IMR-90 (cell line): Measurements from ENCODE around the gene ACTBL2. TPM values are rescaled to one million over a fixed set of nuclear protein-coding genes. Genes with fewer than 3 reads are reported as not detected.

Experiments used
- ATAC-seq: fragments of 200-7000 bp; cut with Tn5 transposase; 2 replicates; pipeline ENCODE4 v1.9.1; 2020; ENCODE audit warnings: low read depth, mild to moderate bottlenecking, moderate library complexity
- BruUV-seq: library from RNA; stranded (reverse); fragments of 400-500 nt; replicated peaks from 2 replicates; lab custom pipeline; 2021; lab: Mats Ljungman, UMichigan
- CTCF ChIA-PET: fragments of 300-600 bp; formaldehyde crosslinking; extraction: SDS; loops from one replicate; lab custom pipeline; 2021; ENCODE audit warnings: antibody characterized with exemption; lab: Yijun Ruan, JAX
- POLR2A ChIA-PET: fragments of 300-600 bp; sonication (Branson Sonifier 250); formaldehyde crosslinking; loops from one replicate; lab custom pipeline; 2022; ENCODE audit warnings: antibody characterized with exemption; ENCODE audit not compliant: unreplicated experiment; lab: Charles Lee
- DNase-seq: peaks from one replicate; pipeline ENCODE4 v3.0.0; 2013
- H2AFZ ChIP-seq: replicated peaks from 2 replicates; pipeline ENCODE3; 2013; ENCODE audit warnings: low read length, mild to moderate bottlenecking; ENCODE audit not compliant: poor library complexity
- H2AK5ac ChIP-seq: 2 replicates; pipeline ENCODE4 v1.6.1; 2013; ENCODE audit warnings: low read depth, low read length, inconsistent platforms
- H2AK9ac ChIP-seq: replicated peaks from 2 replicates; pipeline ENCODE3; 2013; ENCODE audit warnings: mild to moderate bottlenecking, low read depth, low read length, moderate library complexity; ENCODE audit not compliant: poor library complexity
- H2BK120ac ChIP-seq: 2 replicates; pipeline ENCODE4 v1.6.1; 2013; ENCODE audit warnings: low read depth, low read length, inconsistent platforms
- H2BK15ac ChIP-seq: 3 replicates; pipeline ENCODE4 v1.6.1; 2013; ENCODE audit warnings: low read depth, low read length, inconsistent platforms
- H2BK20ac ChIP-seq: 2 replicates; pipeline ENCODE4 v1.6.1; 2013; ENCODE audit warnings: low read depth, mild to moderate bottlenecking, inconsistent platforms, low read length, moderate library complexity
- H2BK5ac ChIP-seq: 2 replicates; pipeline ENCODE4 v1.6.1; 2013; ENCODE audit warnings: mild to moderate bottlenecking, low read depth, low read length, inconsistent platforms; ENCODE audit not compliant: poor library complexity, severe bottlenecking
- H3K14ac ChIP-seq: replicated peaks from 2 replicates; pipeline ENCODE4 v1.6.1; 2013; ENCODE audit warnings: low read depth, low read length, inconsistent platforms
- H3K18ac ChIP-seq: 2 replicates; pipeline ENCODE4 v1.6.1; 2013; ENCODE audit warnings: low read depth, low read length, control low read depth
- H3K23ac ChIP-seq: 2 replicates; pipeline ENCODE4 v1.6.1; 2013; ENCODE audit warnings: low read depth, low read length, inconsistent platforms
- H3K27ac ChIP-seq: 2 replicates; pipeline ENCODE4 v1.5.1; 2013; ENCODE audit warnings: mild to moderate bottlenecking, control low read depth, low read length; ENCODE audit not compliant: insufficient read depth
- H3K27me3 ChIP-seq: 2 replicates; pipeline ENCODE4 v1.6.1; 2013; ENCODE audit warnings: low read length; ENCODE audit not compliant: control insufficient read depth, insufficient read depth
- H3K36me3 ChIP-seq: 2 replicates; pipeline ENCODE4 v1.6.1; 2013; ENCODE audit warnings: low read length, mixed read lengths; ENCODE audit not compliant: control insufficient read depth, insufficient read depth
- H3K4ac ChIP-seq: 2 replicates; pipeline ENCODE4 v1.6.1; 2013; ENCODE audit warnings: low read depth, low read length, inconsistent platforms
- H3K4me1 ChIP-seq: 2 replicates; pipeline ENCODE4 v1.6.1; 2013; ENCODE audit warnings: low read length, mixed read lengths; ENCODE audit not compliant: control insufficient read depth, insufficient read depth
- H3K4me2 ChIP-seq: 2 replicates; pipeline ENCODE4 v1.6.1; 2013; ENCODE audit warnings: low read depth, mild to moderate bottlenecking, control low read depth, low read length, moderate library complexity
- H3K4me3 ChIP-seq: 2 replicates; pipeline ENCODE4 v1.5.1; 2013; ENCODE audit warnings: low read depth, mild to moderate bottlenecking, control low read depth, low read length, moderate library complexity; ENCODE audit not compliant: insufficient read depth
- H3K56ac ChIP-seq: 2 replicates; pipeline ENCODE4 v1.6.1; 2013; ENCODE audit warnings: low read length, inconsistent platforms; ENCODE audit not compliant: insufficient read depth; ENCODE audit errors: extremely low read depth
- H3K79me1 ChIP-seq, 2 experiments: 2 replicates each; pipeline ENCODE4 v1.6.1; 2013; ENCODE audit warnings: low read length in 2 of 2, inconsistent platforms in 1 of 2, low read depth in 1 of 2
- H3K9ac ChIP-seq: 2 replicates; pipeline ENCODE4 v1.6.1; 2013; ENCODE audit warnings: low read depth, low read length, control low read depth
- H3K9me1 ChIP-seq: 2 replicates; pipeline ENCODE4 v1.6.1; 2013; ENCODE audit warnings: low read length, inconsistent platforms; ENCODE audit not compliant: insufficient read depth
- H3K9me3 ChIP-seq: 2 replicates; pipeline ENCODE4 v1.6.1; 2013; ENCODE audit warnings: low read length; ENCODE audit not compliant: control insufficient read depth, insufficient read depth
- H4K20me1 ChIP-seq: 2 replicates; pipeline ENCODE4 v1.6.1; 2013; ENCODE audit warnings: low read length, inconsistent platforms; ENCODE audit not compliant: insufficient read depth
- H4K5ac ChIP-seq: 2 replicates; pipeline ENCODE4 v1.6.1; 2013; ENCODE audit warnings: mild to moderate bottlenecking, low read depth, low read length, control low read depth
- H4K8ac ChIP-seq, 2 experiments: 2 replicates each; pipeline ENCODE4 v1.6.1; 2013; ENCODE audit warnings: low read depth in 2 of 2, low read length in 2 of 2, control low read depth in 1 of 2, inconsistent platforms in 1 of 2
- H4K91ac ChIP-seq: 2 replicates; pipeline ENCODE4 v1.6.1; 2013; ENCODE audit warnings: low read depth, low read length, inconsistent platforms; ENCODE audit not compliant: insufficient read depth
- BHLHE40 ChIP-seq: fragments of 150-350 bp; IDR thresholded peaks from 2 replicates; pipeline ENCODE4 v1.6.1; 2016; ENCODE audit warnings: mild to moderate bottlenecking, low read depth, low read length
- CEBPB ChIP-seq: IDR thresholded peaks from 2 replicates; pipeline ENCODE4 v1.6.1; 2012; ENCODE audit warnings: low read depth, low read length, improper control_type of control experiment
- CHD1 ChIP-seq: IDR thresholded peaks from 2 replicates; pipeline ENCODE4 v1.6.1; 2012; ENCODE audit warnings: low read depth, low read length, improper control_type of control experiment
- CTCF ChIP-seq: conservative IDR thresholded peaks from 2 replicates; pipeline ENCODE4 v1.5.1; 2012; ENCODE audit warnings: mild to moderate bottlenecking, low read depth, low read length, improper control_type of control experiment
- ELK1 ChIP-seq: fragments of 150-350 bp; IDR thresholded peaks from 2 replicates; pipeline ENCODE4 v1.6.1; 2016; ENCODE audit warnings: low read depth, mild to moderate bottlenecking, low read length, moderate library complexity, borderline replicate concordance
- FOS ChIP-seq: fragments of 150-350 bp; IDR thresholded peaks from 2 replicates; pipeline ENCODE4 v1.6.1; 2016; ENCODE audit warnings: low read depth, low read length
- MAFK ChIP-seq: IDR thresholded peaks from 2 replicates; pipeline ENCODE4 v1.6.1; 2012; ENCODE audit warnings: low read depth, low read length, improper control_type of control experiment
- MAZ ChIP-seq: IDR thresholded peaks from 2 replicates; pipeline ENCODE4 v1.6.1; 2012; ENCODE audit warnings: low read depth, mild to moderate bottlenecking, low read length, improper control_type of control experiment, moderate library complexity, borderline replicate concordance
- MXI1 ChIP-seq: IDR thresholded peaks from 2 replicates; pipeline ENCODE4 v1.6.1; 2012; ENCODE audit warnings: low read depth, mild to moderate bottlenecking, low read length, moderate library complexity, borderline replicate concordance
- NFE2L2 ChIP-seq: fragments of 150-350 bp; IDR thresholded peaks from 2 replicates; pipeline ENCODE4 v1.6.1; 2016; ENCODE audit warnings: low read depth, mild to moderate bottlenecking, low read length
- RAD21 ChIP-seq: IDR thresholded peaks from 2 replicates; pipeline ENCODE4 v1.6.1; 2012; ENCODE audit warnings: low read length, improper control_type of control experiment
- RCOR1 ChIP-seq: IDR thresholded peaks from 2 replicates; pipeline ENCODE4 v1.6.1; 2012; ENCODE audit warnings: mild to moderate bottlenecking, low read length, improper control_type of control experiment; ENCODE audit not compliant: insufficient replicate concordance
- RFX5 ChIP-seq: IDR thresholded peaks from 2 replicates; pipeline ENCODE4 v1.8.0; 2012; ENCODE audit warnings: low read depth, mild to moderate bottlenecking, low read length, moderate library complexity
- SMC3 ChIP-seq: fragments of 150-350 bp; IDR thresholded peaks from 2 replicates; pipeline ENCODE4 v1.6.1; 2016; ENCODE audit warnings: low read depth, mild to moderate bottlenecking, antibody characterized with exemption, low read length, moderate library complexity
- USF2 ChIP-seq: fragments of 150-350 bp; IDR thresholded peaks from 2 replicates; pipeline ENCODE4 v1.6.1; 2017; ENCODE audit warnings: mild to moderate bottlenecking, antibody characterized with exemption, low read length, low read depth
- WGBS, 2 experiments: methylation state at CpG; one replicate each; pipeline versions ENCODE4 v1.1.5 to v1.1.7; 2013; ENCODE audit warnings: missing lambda C conversion rate in 2 of 2; ENCODE audit not compliant: insufficient read length in 1 of 2; ENCODE audit errors: extremely low coverage in 2 of 2; 5-methylcytosine and 5-hydroxymethylcytosine counted together
- dilution Hi-C: fragments of 300-500 bp; cut with HindIII; formaldehyde crosslinking; loops from one replicate; pipeline ENCODE4 v1.14.3; 2018; ENCODE audit warnings: low sequenced_read_pairs; ENCODE audit not compliant: unreplicated experiment
- in situ Hi-C: fragments of 300-500 bp; cut with MboI; formaldehyde crosslinking; loops from 3 replicates; pipeline ENCODE4 v1.14.3; 2019; ENCODE audit warnings: low sequenced_read_pairs, inconsistent platforms, mixed read lengths
- intact Hi-C: fragments of 100-400 bp; cut with micrococcal nuclease; formaldehyde crosslinking; loops from 2 replicates; pipeline ENCODE4 v1.10.0; 2022
- polyA plus RNA-seq, 3 experiments: library from polyadenylated mRNA; depleted of rRNA; stranded (reverse); fragments of >200 nt; gene quantifications; 2 replicates each; pipeline ENCODE4 v1.2.3, GENCODE V29; 2012; ENCODE audit warnings: low replicate concordance in 1 of 3
- total RNA-seq: library from RNA; depleted of rRNA; stranded (reverse); fragments of >200 nt; gene quantifications from 2 replicates; pipeline ENCODE4 v1.2.3, GENCODE V29; 2012

The ACTBL2 gene
- total and polyA plus RNA-seq, 2 of the 4 experiments (the other 2 are of a cell fraction): 0.29 to 1.6 TPM

- Histone ChIP-seq H3K9me3 (no peaks in the 10 kb centered on the region; the same call in 1 of the 2 replicates), H4K20me1 (no peaks in the 10 kb centered on the region), H4K91ac (peak overlapping the region; percentile 84; the same call in 1 of the 2 replicates), H3K56ac (no peak overlapping the region), H3K4me1 (peaks cover 26% of the 10 kb centered on the region), H3K14ac (peak overlapping the region; percentile 83), H3K79me1 (0 out of 4 replicates have a peak, but pooled peaks cover 0 to 6% of the 10 kb centered on the region in 2 experiments), H2BK120ac (peak overlapping the region; percentile 91), H3K4ac (peak overlapping the region; percentile 85), H2AK5ac (peak overlapping the region; percentile 20; the same call in 1 of the 2 replicates), H2BK20ac (peak overlapping the region; percentile 94), H2AFZ (no peak overlapping the region), H3K27ac (no peak overlapping the region), H3K18ac (peak overlapping the region; percentile 99), H3K27me3 (no peaks in the 10 kb centered on the region), H3K4me2 (no peak overlapping the region), H2BK5ac (no peak overlapping the region), H3K9ac (no peak overlapping the region), H3K23ac (no peak overlapping the region), H4K5ac (peak overlapping the region; percentile 95), H4K8ac (peak overlapping the region; percentile 49 to 71; a peak in 3 of 4 replicates), H2AK9ac (no peak overlapping the region), H3K9me1 (peaks cover 15% of the 10 kb centered on the region), H2BK15ac (peak overlapping the region; percentile 99), H3K4me3 (no peak overlapping the region), H3K36me3 (no peaks in the 10 kb centered on the region)
- ChIA-PET POLR2A (interaction anchor here (0.6 kb wide), 1 partner anchor 767 kb away, joined by 4 read pairs; no protein-coding TSS in a partner anchor), CTCF (interaction anchor here (0.6 kb wide), 1 partner anchor 12 kb away, joined by 3 read pairs; no protein-coding TSS in a partner anchor)
- WGBS, 2 experiments: 100% methylated on average over 2 of the region's 3 CpGs; no CpG with 5 or more reads in 1 of the 2 experiments
- ATAC-seq (no peak), DNase-seq (no peak)
- intact Hi-C loops: loop anchor here (5.0 kb wide), 1 partner anchor 52 kb away; no protein-coding TSS in a partner anchor
- in situ Hi-C loops: no loop called here
- dilution Hi-C loops: no loop called here
- no TSS peak for BruUV-seq
- TF ChIP-seq ELK1 (no peak), MXI1 (no peak), CEBPB (no peak), RAD21 (no peak), MAZ (no peak), SMC3 (no peak), RFX5 (no peak), RCOR1 (no peak), MAFK (no peak), CTCF (no peak), CHD1 (no peak), NFE2L2 (no peak), FOS (no peak), USF2 (no peak), BHLHE40 (no peak)
Measured at GRCh38 chr5:57434683-57435082, 47.9 kb downstream of the ACTBL2 start.
